Measurements from ENCODE around the gene KRT15. TPM values are rescaled to one million over a fixed set of nuclear protein-coding genes. Genes with fewer than 3 reads are reported as not detected.

KRT15 gene
- total and polyA plus RNA-seq, 2 donors, result 4.7 to 11.9 TPM

GRCh38 chr17:41512546-41513167 lies 6.0 kb downstream of the KRT15 start:
- no peak for DNase-seq (ENCODE audit: extremely low spot score)
- no peak overlapping the region for H3K27ac ChIP-seq (ENCODE audit: low read depth)
- no peaks in the 10 kb centered on the region for H3K4me1 ChIP-seq (ENCODE audit: insufficient read depth)
- H3K4me3 ChIP-seq (ENCODE audit: low read depth, low read length), result no peak overlapping the region
- WGBS, result 65% methylated on average over 7 of the region's 7 CpGs
- H3K36me3 ChIP-seq (ENCODE audit: insufficient read depth), result no peaks in the 10 kb centered on the region

GRCh38 chr17:41511716-41512115 lies 7.0 kb downstream of the KRT15 start:
- DNase-seq (ENCODE audit: extremely low spot score), result no peak
- H3K4me1 ChIP-seq (ENCODE audit: insufficient read depth), result no peaks in the 10 kb centered on the region
- no peaks in the 10 kb centered on the region for H3K36me3 ChIP-seq (ENCODE audit: insufficient read depth)
- no peak overlapping the region for H3K4me3 ChIP-seq (ENCODE audit: low read depth, low read length)
- no peak overlapping the region for H3K27ac ChIP-seq (ENCODE audit: low read depth)
- WGBS, result 78% methylated on average over 10 of the region's 10 CpGs

GRCh38 chr17:41511116-41511515 lies 7.6 kb downstream of the KRT15 start:
- no peaks in the 10 kb centered on the region for H3K36me3 ChIP-seq (ENCODE audit: insufficient read depth)
- 56% methylated on average over 4 of the region's 4 CpGs for WGBS
- no peak for DNase-seq (ENCODE audit: extremely low spot score)
- no peaks in the 10 kb centered on the region for H3K4me1 ChIP-seq (ENCODE audit: insufficient read depth)
- H3K4me3 ChIP-seq (ENCODE audit: low read depth, low read length), result no peak overlapping the region
- H3K27ac ChIP-seq (ENCODE audit: low read depth), result no peak overlapping the region

- Histone ChIP-seq H3K36me3 (ENCODE audit: insufficient read depth) (no peaks in the 10 kb centered on the region), H3K27ac (ENCODE audit: low read depth) (no peak overlapping the region), H3K4me1 (ENCODE audit: insufficient read depth) (no peaks in the 10 kb centered on the region), H3K4me3 (ENCODE audit: low read depth, low read length) (no peak overlapping the region)
- 74% methylated on average over 7 of the region's 7 CpGs for WGBS
- DNase-seq (ENCODE audit: extremely low spot score), result no peak
Measured at GRCh38 chr17:41510251-41511065, 8.2 kb downstream of the KRT15 start.

GRCh38 chr17:41507315-41507880 lies 11.3 kb downstream of the KRT15 start:
- no peak for DNase-seq (ENCODE audit: extremely low spot score)
- Histone ChIP-seq H3K27ac (ENCODE audit: low read depth) (no peak overlapping the region), H3K36me3 (ENCODE audit: insufficient read depth) (no peaks in the 10 kb centered on the region), H3K4me3 (ENCODE audit: low read depth, low read length) (no peak overlapping the region), H3K4me1 (ENCODE audit: insufficient read depth) (no peaks in the 10 kb centered on the region)
- WGBS, result 50% methylated on average over 10 of the region's 10 CpGs

- Histone ChIP-seq H3K4me1 (ENCODE audit: insufficient read depth) (no peaks in the 10 kb centered on the region), H3K36me3 (ENCODE audit: insufficient read depth) (no peaks in the 10 kb centered on the region), H3K4me3 (ENCODE audit: low read depth, low read length) (no peak overlapping the region), H3K27ac (ENCODE audit: low read depth) (no peak overlapping the region)
- DNase-seq (ENCODE audit: extremely low spot score), result no peak
- WGBS, result 75% methylated on average over 14 of the region's 14 CpGs
Measured at GRCh38 chr17:41505809-41506767, 12.6 kb downstream of the KRT15 start.

GRCh38 chr17:41505007-41505808 lies 13.5 kb downstream of the KRT15 start, which contains the start of gene KRT13:
Gene KRT13, minus strand, starts transcription at chr17:41505612. Its CDS starts 62 bp downstream, at chr17:41505550.
- no peaks in the 10 kb centered on the region for H3K4me1 ChIP-seq (ENCODE audit: insufficient read depth)
- 88% methylated on average over 17 of the region's 17 CpGs for WGBS
- H3K36me3 ChIP-seq (ENCODE audit: insufficient read depth), result no peaks in the 10 kb centered on the region
- H3K27ac ChIP-seq (ENCODE audit: low read depth), result peak within 1 kb of the TSS; percentile 59
- peak within 1 kb of the TSS; percentile 11 for H3K4me3 ChIP-seq (ENCODE audit: low read depth, low read length)
- no peak for DNase-seq (ENCODE audit: extremely low spot score)

- DNase-seq (ENCODE audit: extremely low spot score), result no peak
- Histone ChIP-seq H3K4me1 (ENCODE audit: insufficient read depth) (no peaks in the 10 kb centered on the region), H3K36me3 (ENCODE audit: insufficient read depth) (no peaks in the 10 kb centered on the region), H3K4me3 (ENCODE audit: low read depth, low read length) (peak overlapping the region; percentile 16), H3K27ac (ENCODE audit: low read depth) (peak overlapping the region; percentile 25)
- 23% methylated on average over 8 of the region's 8 CpGs for WGBS
Measured at GRCh38 chr17:41504246-41504977, 14.3 kb downstream of the KRT15 start.

GRCh38 chr17:41503202-41503601 lies 15.5 kb downstream of the KRT15 start:
- no peak overlapping the region for H3K27ac ChIP-seq (ENCODE audit: low read depth)
- H3K4me3 ChIP-seq (ENCODE audit: low read depth, low read length), result no peak overlapping the region
- no peaks in the 10 kb centered on the region for H3K4me1 ChIP-seq (ENCODE audit: insufficient read depth)
- H3K36me3 ChIP-seq (ENCODE audit: insufficient read depth), result no peaks in the 10 kb centered on the region
- no peak for DNase-seq (ENCODE audit: extremely low spot score)
- WGBS, result 60% methylated on average over 9 of the region's 9 CpGs

- 69% methylated on average over 15 of the region's 15 CpGs for WGBS
- DNase-seq (ENCODE audit: extremely low spot score), result no peak
- H3K4me1 ChIP-seq (ENCODE audit: insufficient read depth), result no peaks in the 10 kb centered on the region
- H3K27ac ChIP-seq (ENCODE audit: low read depth), result no peak overlapping the region
- no peaks in the 10 kb centered on the region for H3K36me3 ChIP-seq (ENCODE audit: insufficient read depth)
- no peak overlapping the region for H3K4me3 ChIP-seq (ENCODE audit: low read depth, low read length)
Measured at GRCh38 chr17:41500131-41500911, 18.4 kb downstream of the KRT15 start.

GRCh38 chr17:41499714-41500113 lies 19.0 kb downstream of the KRT15 start:
- no peaks in the 10 kb centered on the region for H3K36me3 ChIP-seq (ENCODE audit: insufficient read depth)
- 78% methylated on average over 5 of the region's 5 CpGs for WGBS
- no peaks in the 10 kb centered on the region for H3K4me1 ChIP-seq (ENCODE audit: insufficient read depth)
- no peak overlapping the region for H3K27ac ChIP-seq (ENCODE audit: low read depth)
- no peak overlapping the region for H3K4me3 ChIP-seq (ENCODE audit: low read depth, low read length)
- DNase-seq (ENCODE audit: extremely low spot score), result no peak

Data from urinary bladder (tissue), 4 donors.